GM21529 (cell line): ENCODE measurements around the gene TRIOBP.
A peak's percentile ranks its signal among the peaks of the same experiment; 100 is the strongest.

ENCODE experiments used
- ATAC-seq: cut with Tn5 transposase; IDR thresholded peaks from one replicate; pipeline ENCODE4 v1.9.1; 2021; ENCODE audit not compliant: unreplicated experiment

TRIOBP gene

GRCh38 chr22:37669586-37669985 is 27.3 kb upstream of the TRIOBP start:
- ATAC-seq: no peak

GRCh38 chr22:37672206-37672919 is 24.5 kb upstream of the TRIOBP start:
- no peak for ATAC-seq

GRCh38 chr22:37672920-37673455 is 23.9 kb upstream of the TRIOBP start:
- no peak for ATAC-seq

GRCh38 chr22:37674248-37674647 is 22.6 kb upstream of the TRIOBP start:
- ATAC-seq: no peak

GRCh38 chr22:37674951-37675929 is 21.6 kb upstream of the TRIOBP start, which contains the start of gene LGALS1:
LGALS1 (plus strand) TSS chr22:37675636; CDS start chr22:37675703, 67 bp downstream.
- peak; percentile 57 for ATAC-seq

GRCh38 chr22:37675930-37676735 is 20.7 kb upstream of the TRIOBP start:
- peak; percentile 4 for ATAC-seq

- ATAC-seq: peak; percentile 40
These were observed 19.9 kb upstream of the TRIOBP start for GRCh38 chr22:37676736-37677492.

GRCh38 chr22:37677493-37677974 is 19.3 kb upstream of the TRIOBP start:
- peak; percentile 2 for ATAC-seq

GRCh38 chr22:37678372-37678771 is 18.5 kb upstream of the TRIOBP start:
- no peak for ATAC-seq

- no peak for ATAC-seq
These were observed 17.2 kb upstream of the TRIOBP start for GRCh38 chr22:37679670-37680069.

GRCh38 chr22:37680191-37680851 is 16.5 kb upstream of the TRIOBP start:
- no peak for ATAC-seq

- no peak for ATAC-seq
These were observed 15.8 kb upstream of the TRIOBP start for GRCh38 chr22:37681001-37681424.

GRCh38 chr22:37681556-37682049 is 15.2 kb upstream of the TRIOBP start:
- no peak for ATAC-seq

GRCh38 chr22:37684803-37685615 is 11.8 kb upstream of the TRIOBP start:
- ATAC-seq: no peak

GRCh38 chr22:37686002-37686982 is 10.6 kb upstream of the TRIOBP start, which contains the start of gene NOL12:
NOL12 (plus strand) TSS chr22:37686343; CDS start chr22:37686393, 50 bp downstream.
- peak; percentile 69 for ATAC-seq

- no peak for ATAC-seq
These were observed 6.4 kb upstream of the TRIOBP start for GRCh38 chr22:37690407-37690806.
